ENCODE results near the gene ZFYVE1. TPM values are rescaled to one million over a fixed set of nuclear protein-coding genes. Genes with fewer than 3 reads are reported as not detected.

The ZFYVE1 gene
- total and polyA plus RNA-seq, 10 of the 15 experiments (the other 5 are each of a cell fraction or from before 2014, with no cell fraction given) = 1.2 to 13.3 (median 6.4) TPM

DNA sequence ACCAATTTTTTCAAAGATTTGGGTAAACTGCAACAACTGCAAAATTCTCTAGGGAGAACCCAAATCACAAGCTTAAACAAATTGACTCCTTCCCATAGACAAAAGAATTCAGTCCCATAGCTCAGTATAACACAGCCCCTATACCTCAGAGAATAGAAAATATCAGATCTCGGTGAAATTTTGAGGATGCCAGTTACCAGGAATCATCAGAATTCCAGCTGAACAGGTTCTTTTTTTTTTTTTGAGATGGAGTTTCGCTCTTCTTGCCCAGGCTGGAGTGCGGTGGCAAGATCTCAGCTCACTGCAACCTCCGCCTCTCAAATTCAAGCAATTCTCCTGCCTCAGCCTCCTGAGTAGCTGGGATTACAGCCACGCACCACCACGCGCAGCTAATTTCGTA lies 36.7 kb downstream of the ZFYVE1 start:
- DNase-seq (ENCODE audit: low read depth, low spot score) (no peak), ATAC-seq (no peak), FAIRE-seq (no peak)
- Histone ChIP-seq H4K20me1 (ENCODE audit: control insufficient read depth, insufficient read depth) (no peaks in the 10 kb centered on the region), H3K27ac (ENCODE audit: control insufficient read depth, insufficient read depth) (no peak overlapping the region), H3K9me3 (replicated peaks; ENCODE audit: control insufficient read depth, insufficient read depth, low read length) (no peaks in the 10 kb centered on the region), H3K36me3 (ENCODE audit: control insufficient read depth in 2 of 2, insufficient read depth in 2 of 2, low read length in 1 of 2) (peaks cover 3% of the 10 kb centered on the region in 2 experiments; a peak in 3 of 4 replicates), H3K4me3 (no peak overlapping the region), H2AFZ (ENCODE audit: control insufficient read depth, low read depth, low read length) (no peak overlapping the region), H3K4me2 (ENCODE audit: control insufficient read depth, insufficient read depth) (no peak overlapping the region), H3K4me1 (ENCODE audit: control insufficient read depth, insufficient read depth, low read length) (no peaks in the 10 kb centered on the region), H3K9ac (ENCODE audit: control insufficient read depth, insufficient read depth, low read length) (no peak overlapping the region), H3K79me2 (ENCODE audit: control insufficient read depth, insufficient read depth, low read length) (no peaks in the 10 kb centered on the region), H3K27me3 (replicated peaks in 1 of 2; ENCODE audit: control insufficient read depth in 2 of 2, insufficient read depth in 2 of 2, low read length in 1 of 2) (no peaks in the 10 kb centered on the region)
- BruUV-seq (replicated peaks) = no TSS peak
- CTCF ChIA-PET = interaction anchor here (0.7 to 1.6 kb wide), 2 partner anchors 42 to 474 kb away, joined by 3 to 4 read pairs; no protein-coding TSS in a partner anchor
- RAD21 ChIA-PET (ENCODE audit: unreplicated experiment) = no interaction called here
- in situ Hi-C loops (cut with MboI) = no loop called here
- intact Hi-C loops (cut with micrococcal nuclease; ENCODE audit: unreplicated experiment) = no loop called here
- 98% methylated on average over 7 of the region's 8 CpGs for WGBS (ENCODE audit: insufficient coverage, insufficient replicate concordance, low lambda C conversion rate, missing lambda C conversion rate)
- TF ChIP-seq BHLHE40 (IDR thresholded peaks at IDR 0.05; ENCODE audit: borderline replicate concordance in 1 of 2, low read depth in 2 of 2, low read length in 1 of 2) (no peak), TARDBP (IDR thresholded peaks at IDR 0.05; ENCODE audit: borderline replicate concordance) (no peak), CBFB (IDR thresholded peaks at IDR 0.05; ENCODE audit: low read depth) (no peak), BRCA1 (IDR thresholded peaks at IDR 0.05; ENCODE audit: low read depth, low read length) (no peak), YY1 (IDR thresholded peaks at IDR 0.05; ENCODE audit: low read depth, low read length) (no peak), HDAC2 (IDR thresholded peaks at IDR 0.05) (no peak), JUNB (IDR thresholded peaks at IDR 0.05) (no peak), HCFC1 (IDR thresholded peaks at IDR 0.05; ENCODE audit: low read length) (no peak), TBL1XR1 (IDR thresholded peaks at IDR 0.05; ENCODE audit: low read depth, low read length) (no peak)
- TF ChIP-seq, protein P1, sequence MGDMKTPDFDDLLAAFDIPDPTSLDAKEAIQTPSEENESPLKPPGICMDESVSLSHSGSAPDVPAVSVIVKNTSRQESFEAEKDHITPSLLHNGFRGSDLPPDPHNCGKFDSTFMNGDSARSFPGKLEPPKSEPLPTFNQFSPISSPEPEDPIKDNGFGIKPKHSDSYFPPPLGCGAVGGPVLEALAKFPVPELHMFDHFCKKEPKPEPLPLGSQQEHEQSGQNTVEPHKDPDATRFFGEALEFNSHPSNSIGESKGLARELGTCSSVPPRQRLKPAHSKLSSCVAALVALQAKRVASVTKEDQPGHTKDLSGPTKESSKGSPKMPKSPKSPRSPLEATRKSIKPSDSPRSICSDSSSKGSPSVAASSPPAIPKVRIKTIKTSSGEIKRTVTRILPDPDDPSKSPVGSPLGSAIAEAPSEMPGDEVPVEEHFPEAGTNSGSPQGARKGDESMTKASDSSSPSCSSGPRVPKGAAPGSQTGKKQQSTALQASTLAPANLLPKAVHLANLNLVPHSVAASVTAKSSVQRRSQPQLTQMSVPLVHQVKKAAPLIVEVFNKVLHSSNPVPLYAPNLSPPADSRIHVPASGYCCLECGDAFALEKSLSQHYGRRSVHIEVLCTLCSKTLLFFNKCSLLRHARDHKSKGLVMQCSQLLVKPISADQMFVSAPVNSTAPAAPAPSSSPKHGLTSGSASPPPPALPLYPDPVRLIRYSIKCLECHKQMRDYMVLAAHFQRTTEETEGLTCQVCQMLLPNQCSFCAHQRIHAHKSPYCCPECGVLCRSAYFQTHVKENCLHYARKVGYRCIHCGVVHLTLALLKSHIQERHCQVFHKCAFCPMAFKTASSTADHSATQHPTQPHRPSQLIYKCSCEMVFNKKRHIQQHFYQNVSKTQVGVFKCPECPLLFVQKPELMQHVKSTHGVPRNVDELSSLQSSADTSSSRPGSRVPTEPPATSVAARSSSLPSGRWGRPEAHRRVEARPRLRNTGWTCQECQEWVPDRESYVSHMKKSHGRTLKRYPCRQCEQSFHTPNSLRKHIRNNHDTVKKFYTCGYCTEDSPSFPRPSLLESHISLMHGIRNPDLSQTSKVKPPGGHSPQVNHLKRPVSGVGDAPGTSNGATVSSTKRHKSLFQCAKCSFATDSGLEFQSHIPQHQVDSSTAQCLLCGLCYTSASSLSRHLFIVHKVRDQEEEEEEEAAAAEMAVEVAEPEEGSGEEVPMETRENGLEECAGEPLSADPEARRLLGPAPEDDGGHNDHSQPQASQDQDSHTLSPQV (IDR thresholded peaks at IDR 0.05) = no peak
- TF ChIP-seq, protein P2, sequence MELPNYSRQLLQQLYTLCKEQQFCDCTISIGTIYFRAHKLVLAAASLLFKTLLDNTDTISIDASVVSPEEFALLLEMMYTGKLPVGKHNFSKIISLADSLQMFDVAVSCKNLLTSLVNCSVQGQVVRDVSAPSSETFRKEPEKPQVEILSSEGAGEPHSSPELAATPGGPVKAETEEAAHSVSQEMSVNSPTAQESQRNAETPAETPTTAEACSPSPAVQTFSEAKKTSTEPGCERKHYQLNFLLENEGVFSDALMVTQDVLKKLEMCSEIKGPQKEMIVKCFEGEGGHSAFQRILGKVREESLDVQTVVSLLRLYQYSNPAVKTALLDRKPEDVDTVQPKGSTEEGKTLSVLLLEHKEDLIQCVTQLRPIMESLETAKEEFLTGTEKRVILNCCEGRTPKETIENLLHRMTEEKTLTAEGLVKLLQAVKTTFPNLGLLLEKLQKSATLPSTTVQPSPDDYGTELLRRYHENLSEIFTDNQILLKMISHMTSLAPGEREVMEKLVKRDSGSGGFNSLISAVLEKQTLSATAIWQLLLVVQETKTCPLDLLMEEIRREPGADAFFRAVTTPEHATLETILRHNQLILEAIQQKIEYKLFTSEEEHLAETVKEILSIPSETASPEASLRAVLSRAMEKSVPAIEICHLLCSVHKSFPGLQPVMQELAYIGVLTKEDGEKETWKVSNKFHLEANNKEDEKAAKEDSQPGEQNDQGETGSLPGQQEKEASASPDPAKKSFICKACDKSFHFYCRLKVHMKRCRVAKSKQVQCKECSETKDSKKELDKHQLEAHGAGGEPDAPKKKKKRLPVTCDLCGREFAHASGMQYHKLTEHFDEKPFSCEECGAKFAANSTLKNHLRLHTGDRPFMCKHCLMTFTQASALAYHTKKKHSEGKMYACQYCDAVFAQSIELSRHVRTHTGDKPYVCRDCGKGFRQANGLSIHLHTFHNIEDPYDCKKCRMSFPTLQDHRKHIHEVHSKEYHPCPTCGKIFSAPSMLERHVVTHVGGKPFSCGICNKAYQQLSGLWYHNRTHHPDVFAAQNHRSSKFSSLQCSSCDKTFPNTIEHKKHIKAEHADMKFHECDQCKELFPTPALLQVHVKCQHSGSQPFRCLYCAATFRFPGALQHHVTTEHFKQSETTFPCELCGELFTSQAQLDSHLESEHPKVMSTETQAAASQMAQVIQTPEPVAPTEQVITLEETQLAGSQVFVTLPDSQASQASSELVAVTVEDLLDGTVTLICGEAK (IDR thresholded peaks at IDR 0.05; ENCODE audit: borderline replicate concordance) = no peak
- TF ChIP-seq, protein P3, sequence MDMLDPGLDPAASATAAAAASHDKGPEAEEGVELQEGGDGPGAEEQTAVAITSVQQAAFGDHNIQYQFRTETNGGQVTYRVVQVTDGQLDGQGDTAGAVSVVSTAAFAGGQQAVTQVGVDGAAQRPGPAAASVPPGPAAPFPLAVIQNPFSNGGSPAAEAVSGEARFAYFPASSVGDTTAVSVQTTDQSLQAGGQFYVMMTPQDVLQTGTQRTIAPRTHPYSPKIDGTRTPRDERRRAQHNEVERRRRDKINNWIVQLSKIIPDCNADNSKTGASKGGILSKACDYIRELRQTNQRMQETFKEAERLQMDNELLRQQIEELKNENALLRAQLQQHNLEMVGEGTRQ (IDR thresholded peaks at IDR 0.05; ENCODE audit: borderline replicate concordance, low read depth, low read length) = no peak
- SMC1A ChIA-PET (ENCODE audit: uncharacterized antibody, unreplicated experiment) = interaction anchor here (2.2 kb wide), 1 partner anchor 16 kb away, joined by 6 read pairs; no protein-coding TSS in a partner anchor
- POLR2A ChIA-PET = interaction anchor here (0.7 kb wide), 1 partner anchor 70 kb away, joined by 3 read pairs; no protein-coding TSS in a partner anchor

Measured in GM12878 (cell line).